ENCODE results near the gene CHST10.

CHST10 gene

DNA sequence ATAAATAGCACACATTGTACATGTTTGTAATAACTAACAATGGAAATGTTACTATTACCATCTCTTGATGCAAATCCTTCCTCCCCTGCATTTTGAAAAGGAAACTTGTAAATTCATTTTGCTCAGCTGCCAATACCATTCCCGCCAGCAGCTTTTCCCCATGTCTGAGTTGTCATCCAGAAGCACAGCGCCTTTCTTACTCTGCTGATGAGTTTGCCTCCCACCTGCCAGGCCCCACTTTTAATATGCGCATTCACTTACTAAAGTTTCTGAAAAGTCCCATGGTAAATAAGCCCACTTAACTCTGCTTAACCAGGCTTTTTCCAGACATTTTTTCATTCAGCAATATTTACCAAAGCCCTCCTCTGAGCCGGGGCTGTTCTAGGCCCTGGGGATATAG is 3.9 kb downstream of the CHST10 start:
- DNase-seq: no peak

DNA sequence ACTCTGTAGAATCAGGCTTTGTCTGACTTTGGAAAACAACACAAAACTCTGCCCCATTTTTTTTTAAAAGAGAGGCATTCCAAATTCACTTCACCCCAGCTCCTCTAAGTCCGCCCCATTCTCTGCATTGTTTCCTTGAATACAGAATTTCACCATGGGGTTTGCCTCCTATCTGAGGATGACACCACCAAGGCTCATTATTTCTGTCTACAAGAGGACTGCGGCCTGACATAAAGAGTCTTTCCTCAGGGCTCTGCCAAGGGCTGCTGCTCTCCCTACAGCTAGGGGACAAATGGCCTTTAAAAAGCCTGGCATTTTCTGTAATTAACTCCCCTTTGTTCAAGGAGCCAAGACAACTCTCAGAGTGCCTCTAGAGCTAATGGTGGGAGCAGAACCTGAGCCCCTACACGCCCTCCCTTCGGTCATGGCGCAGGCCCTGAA is 4.6 kb downstream of the CHST10 start:
- DNase-seq: no peak

- DNase-seq: no peak
Measured at GRCh38 chr2:100412466-100412865, 5.0 kb downstream of the CHST10 start.

GRCh38 chr2:100411841-100412292 is 5.6 kb downstream of the CHST10 start:
- DNase-seq: no peak

DNA sequence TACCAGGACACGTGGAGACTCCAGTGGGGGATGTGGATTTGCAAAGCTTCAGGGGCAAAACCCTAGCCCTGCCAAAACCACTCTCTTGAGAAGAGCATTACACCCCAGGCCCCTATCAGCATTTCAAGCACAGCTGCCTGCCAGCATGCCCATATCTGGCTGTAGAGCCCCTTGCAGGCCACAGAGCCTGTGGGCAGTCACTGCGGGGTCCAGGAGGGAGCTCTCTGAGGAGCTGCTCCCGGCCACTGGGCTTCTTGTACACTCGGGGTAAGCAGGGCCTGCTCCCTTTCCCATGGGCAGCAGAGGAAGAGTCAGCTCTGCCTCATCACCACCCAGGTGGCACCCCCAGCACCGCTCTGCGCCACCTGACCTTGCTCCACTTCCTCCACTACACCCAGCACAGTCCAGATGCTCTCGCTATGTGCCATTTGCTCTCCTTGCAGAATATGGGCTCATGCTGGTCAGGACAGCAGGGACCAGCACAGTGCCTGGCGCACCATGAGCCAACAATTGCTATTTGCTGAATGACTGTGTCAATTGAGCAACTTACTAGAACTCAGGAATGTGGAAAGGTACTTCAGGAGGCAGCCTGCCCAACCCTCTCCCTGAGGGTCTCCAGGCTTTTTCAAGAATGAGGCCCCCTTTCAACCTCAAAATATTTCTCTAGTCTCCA is 7.4 kb downstream of the CHST10 start:
- no peak for DNase-seq

DNA sequence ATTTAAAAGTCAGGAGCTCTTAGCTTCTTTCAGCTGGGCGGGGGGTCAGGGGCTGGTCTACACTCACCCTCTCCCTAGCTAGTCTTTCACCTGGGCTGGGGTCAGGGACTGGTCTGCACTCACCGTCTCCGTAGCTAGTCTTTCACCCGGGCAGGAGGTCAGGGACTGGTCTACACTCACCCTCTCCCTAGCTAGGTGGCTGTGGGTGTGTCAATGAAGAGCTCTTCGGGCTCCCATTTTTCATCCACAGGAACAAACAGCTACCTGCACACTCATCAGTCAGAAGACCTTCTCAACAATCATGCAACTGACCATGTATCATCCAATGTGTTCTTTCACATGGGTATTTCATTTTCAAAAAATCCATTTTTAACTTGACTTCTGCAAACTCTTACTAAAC is 8.0 kb downstream of the CHST10 start:
- DNase-seq: no peak

DNA sequence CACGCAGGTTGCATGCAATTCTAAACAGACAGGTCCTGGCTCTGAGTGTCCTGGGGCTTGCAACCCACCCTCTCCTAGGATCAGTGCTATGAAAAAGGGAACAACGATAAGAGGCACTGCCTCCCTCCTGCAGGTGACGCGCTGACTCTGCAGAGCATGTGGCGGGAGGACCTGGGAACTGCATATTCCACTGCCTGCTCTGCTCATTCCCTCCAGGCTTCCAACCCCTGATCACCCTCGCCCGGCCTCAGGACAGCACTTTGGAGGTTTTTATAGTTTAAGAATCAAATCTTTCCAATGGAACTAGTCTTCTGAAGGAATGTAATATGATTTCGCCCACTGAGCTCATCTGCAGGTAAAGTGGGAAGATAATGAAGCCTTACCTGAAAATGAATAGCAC is 8.5 kb downstream of the CHST10 start:
- no peak for DNase-seq

DNA sequence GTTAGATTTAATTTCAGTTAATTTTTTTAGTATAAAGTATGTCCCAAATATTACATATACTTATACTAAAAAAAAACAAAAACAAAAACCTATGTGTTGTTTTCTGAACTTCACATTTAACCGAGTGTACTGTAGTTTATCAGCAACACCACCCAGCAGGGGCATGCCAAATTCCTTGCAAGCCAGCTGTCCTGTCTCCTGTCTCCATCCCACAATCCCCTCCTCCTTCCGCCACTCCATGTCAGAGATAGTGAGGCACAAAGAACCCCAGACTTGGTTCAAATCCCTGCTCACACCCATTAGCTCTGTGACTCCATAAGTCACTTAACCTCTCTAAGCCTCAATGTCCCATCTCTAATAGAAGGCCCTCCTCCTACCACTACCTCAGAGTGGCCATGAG is 9.4 kb downstream of the CHST10 start:
- no peak for DNase-seq

DNA sequence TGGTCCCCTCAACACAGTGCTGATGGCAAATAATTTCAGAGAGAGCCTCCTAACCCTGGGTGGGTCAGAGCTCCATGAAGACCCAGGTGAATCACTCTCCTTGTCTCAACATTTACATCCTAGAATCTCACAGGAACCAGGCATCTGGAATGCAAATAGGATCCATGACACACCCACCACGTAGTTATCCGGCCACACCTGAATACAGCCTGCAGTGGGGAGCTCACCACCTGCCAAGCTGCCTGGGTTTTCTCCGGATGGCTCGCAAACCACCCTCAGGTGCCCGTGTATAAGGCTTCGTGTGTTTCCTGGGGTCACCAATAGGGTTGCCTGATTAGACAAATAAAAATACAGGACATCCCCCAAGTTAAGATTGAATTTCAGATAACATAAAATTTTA is 9.9 kb downstream of the CHST10 start:
- DNase-seq: no peak

GRCh38 chr2:100407073-100407472 is 10.4 kb downstream of the CHST10 start:
- no peak for DNase-seq

- DNase-seq: no peak
Measured at GRCh38 chr2:100406120-100406508, 11.4 kb downstream of the CHST10 start.

DNA sequence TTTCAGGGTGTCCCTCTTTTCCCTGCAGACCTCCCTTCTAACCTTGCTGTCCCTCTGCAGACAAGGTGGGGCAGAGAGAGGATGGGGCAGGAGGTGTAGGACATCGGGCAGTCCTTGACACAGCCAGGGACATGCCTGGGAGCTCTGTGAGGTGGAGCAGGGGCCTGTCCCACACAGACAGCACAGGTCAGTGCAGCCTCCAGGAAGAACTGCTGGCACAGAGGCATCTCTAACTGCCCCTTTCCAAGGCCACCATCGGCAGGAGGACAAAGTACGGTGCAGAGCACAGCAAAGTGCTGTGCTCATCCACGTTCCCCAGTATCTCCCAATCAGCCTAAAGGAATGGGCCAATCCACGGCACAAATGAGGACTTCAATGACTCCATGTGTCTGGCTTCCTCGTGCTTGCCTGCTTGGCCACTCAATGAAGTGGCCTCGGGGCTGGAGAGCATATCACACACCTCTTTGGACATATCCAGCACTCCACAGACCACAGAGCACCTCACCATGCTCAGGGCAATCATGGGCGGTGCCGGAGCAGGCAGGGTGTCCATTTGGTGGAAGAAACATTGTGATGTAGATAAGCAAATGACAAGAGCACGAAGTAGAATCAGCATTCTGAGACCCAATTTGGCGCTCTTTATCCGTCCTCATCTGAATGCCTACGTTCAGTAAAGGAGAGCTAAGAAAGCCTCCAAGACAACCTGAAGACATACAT is 11.9 kb downstream of the CHST10 start:
- no peak for DNase-seq

DNA sequence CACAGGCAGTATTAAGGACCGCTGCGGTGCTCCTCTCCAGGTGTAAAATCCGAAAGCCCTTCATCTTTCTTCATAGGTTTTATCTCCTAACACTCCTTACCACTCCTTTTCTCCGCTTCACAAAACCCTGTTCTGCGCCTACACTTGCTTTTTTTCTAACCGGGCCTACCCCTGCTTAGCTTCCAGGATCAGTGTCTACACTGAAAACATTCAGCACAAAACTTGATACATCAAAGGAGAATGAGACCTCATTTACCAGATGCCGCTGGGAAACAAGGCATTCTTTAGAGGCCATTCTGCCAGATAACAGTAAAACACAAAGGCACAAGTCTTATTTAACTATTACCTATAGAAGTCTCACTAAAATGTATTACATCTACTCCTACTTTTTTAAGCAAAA is 13.1 kb downstream of the CHST10 start:
- no peak for DNase-seq

DNA sequence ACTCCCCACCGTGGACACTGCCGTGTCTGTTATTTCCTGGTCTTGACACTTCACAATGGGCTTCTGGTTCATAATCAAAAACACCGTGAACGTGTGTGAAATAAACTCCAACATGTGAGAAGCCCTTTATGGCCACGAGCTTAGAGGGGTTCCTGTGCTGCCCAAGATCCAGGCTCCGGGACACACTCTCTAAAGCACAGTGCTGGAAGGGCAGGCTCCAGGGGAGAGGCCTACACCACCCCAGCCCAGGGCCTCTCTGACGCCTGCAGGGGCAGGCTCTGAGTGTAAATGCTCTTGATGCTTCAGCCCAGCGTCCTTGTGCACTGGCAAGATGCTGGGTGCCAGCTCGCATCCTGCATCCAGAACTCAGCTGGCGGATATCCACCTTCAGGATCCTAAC is 13.7 kb downstream of the CHST10 start:
- DNase-seq: no peak

DNA sequence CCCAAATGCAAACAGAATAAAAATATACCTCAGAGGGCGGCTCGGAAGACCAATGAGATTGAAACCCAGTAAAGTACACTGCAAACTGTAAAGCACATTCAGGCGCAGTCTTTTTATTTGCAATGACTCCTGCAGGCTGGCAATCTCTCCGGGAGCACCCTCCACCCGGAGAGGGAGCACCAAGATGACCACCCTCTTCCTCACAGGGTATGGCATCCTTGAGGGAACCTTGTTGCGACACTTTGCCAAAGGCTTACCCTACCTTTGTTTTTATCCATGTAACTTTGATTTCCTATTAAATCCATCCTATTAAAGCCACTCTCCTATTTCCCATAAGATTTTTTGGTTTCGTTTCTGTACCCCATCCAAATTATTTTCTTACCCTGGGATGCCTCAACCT is 16.2 kb downstream of the CHST10 start:
- no peak for DNase-seq

GRCh38 chr2:100399714-100400113 is 17.8 kb downstream of the CHST10 start:
- DNase-seq: no peak

- no peak for DNase-seq
Measured at GRCh38 chr2:100397976-100398375, 19.5 kb downstream of the CHST10 start.

- DNase-seq: no peak
Measured at GRCh38 chr2:100397118-100397860, 20.2 kb downstream of the CHST10 start.

DNA sequence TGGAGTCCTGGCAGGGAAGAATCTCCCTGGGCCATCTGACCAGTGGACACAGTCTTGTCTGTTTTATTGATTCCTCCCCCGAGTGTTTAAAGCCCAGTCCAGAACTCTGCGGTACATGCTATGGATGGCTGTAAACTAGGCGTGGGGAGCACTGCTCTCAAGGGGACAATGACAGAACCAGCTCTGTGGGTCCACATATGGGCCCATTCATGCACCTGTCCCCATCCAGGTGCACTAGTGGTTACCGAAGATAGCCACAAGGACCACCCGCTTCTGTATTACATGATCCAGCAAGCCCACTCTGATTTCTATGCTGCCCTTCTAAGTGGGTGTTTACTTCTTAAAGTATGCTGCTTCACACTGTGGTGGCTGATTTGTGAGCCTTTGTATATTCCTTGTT is 21.0 kb downstream of the CHST10 start:
- DNase-seq: no peak

DNA sequence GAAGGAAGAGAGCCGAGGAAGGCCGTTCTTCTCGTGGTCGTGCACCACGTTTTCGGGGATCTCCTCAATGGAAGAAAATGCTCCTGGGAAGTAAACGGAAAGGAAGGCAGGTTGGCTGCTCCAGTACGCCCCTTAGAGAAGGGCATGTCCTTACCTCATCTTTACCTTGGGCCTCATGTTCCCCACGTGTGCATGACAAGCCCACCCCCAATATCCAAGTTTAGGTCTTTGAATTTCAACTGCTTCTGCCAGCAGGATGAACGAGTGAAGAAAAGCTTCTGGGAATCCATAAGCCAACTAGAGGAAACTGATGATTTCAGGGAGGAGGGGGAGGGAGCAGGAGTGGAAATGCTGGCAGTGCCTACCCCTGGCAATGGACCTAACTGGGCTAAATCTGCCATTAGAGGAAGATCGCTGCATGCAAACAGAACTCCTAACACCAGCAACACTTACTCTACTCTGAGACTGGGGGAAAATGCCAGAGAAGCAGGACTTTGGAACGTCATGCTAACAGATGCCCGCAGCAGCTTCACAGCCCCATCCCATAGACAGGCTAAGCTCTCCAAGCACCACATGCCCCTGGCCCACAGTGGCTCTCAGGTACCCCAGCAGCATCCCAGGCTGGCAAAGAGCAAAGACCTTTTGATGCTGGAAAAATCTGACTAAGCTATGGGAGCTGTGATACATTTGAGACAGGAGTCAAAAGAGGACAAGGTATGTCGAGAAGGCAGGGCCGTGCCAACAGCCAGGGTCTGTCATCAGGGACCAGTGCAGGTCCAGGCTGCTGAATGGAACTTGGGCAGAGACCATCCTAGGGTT is 21.7 kb downstream of the CHST10 start:
- no peak for DNase-seq

- no peak for DNase-seq
Measured at GRCh38 chr2:100394111-100394641, 23.3 kb downstream of the CHST10 start.

- no peak for DNase-seq
Measured at GRCh38 chr2:100393362-100393761, 24.1 kb downstream of the CHST10 start.

DNA sequence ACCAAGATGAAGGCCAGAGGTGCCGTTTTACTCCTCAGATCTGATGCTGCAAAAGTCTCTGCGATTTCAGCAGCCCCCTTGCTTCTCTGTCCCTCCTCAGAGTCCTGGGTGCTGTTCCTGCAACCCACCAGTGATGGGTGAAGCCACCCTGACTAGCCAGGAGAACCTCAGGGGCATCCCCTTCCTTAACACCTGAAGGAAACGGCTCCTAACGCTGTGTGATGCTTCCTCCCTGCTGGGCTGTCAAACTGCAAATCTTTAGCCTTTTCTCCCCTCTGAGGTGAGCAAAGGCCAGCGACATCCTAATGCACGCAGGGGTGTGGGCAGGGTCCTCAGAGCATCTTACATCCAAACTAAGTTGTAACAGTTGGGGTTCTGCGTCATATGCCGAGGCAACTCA is 24.8 kb downstream of the CHST10 start:
- no peak for DNase-seq

All from NCI-H524 (cell line).